Right ventricle myocardium superior (tissue), 1 donor: ENCODE data around the gene SH3RF1. TPM values are rescaled to one million over a fixed set of nuclear protein-coding genes. Genes with fewer than 3 reads are reported as not detected.
A peak's percentile ranks its signal among the peaks of the same experiment; 100 is the strongest.

ENCODE experiments used
- ATAC-seq: fragments of 200-7000 bp; cut with Tn5 transposase; one replicate; pipeline ENCODE4 v1.9.1; 2020; ENCODE audit warnings: mild to moderate bottlenecking; ENCODE audit not compliant: poor library complexity
- DNase-seq: peaks from one replicate; pipeline ENCODE4 v3.0.0-alpha.2; 2020
- intact Hi-C: fragments of 100-400 bp; cut with DNase I; formaldehyde crosslinking; loops from one replicate; pipeline ENCODE4 v1.11.2; 2022
- total RNA-seq: library from RNA; stranded (reverse); fragmentation: NEBNext Ultra II Directional; extraction: Animal tissue kit (Norgen Biotek cat#: 25700); gene quantifications from one replicate; pipeline ENCODE4 v1.2.1, GENCODE V29; 2021
- donor health status: DM: no; HTN: yes; CAD: no; lungs with severe emphysema.

SH3RF1 gene
- total RNA-seq, 1 donor from 2014 or later, result 8.3 TPM

DNA sequence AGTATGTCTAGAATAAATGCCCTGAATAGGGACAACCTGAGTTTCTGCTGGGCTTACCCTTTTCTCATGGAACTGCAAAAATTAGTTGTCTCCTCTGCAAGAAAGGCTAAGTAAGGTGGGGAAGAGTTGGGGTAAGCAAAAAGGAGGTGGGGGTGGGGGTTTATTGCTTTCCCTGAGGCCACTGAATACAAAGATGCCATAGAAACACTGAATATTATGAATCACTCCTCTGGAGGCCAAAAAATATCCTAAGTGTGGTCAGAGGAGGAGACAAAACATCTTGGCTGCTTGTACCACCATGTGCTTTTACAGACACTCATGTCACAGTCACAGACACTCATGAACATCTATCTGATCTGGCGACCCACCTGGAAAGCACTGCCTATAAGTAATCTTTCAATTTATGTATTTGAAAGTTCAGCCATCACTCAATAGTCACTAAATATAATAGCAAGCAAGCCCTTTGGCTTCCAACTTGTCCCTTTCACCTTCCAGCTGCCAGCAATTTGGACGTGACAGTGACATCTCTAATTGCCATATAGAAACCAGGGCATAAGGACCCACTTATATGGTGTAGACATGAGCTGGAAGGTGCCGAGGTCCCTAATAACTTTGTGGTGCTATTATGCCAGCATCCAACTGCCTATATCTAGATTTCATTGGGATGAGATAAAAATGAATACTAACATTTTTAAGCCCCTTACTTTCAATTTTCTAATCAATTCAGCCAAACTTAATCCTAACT, 138.0 kb downstream of the SH3RF1 start:
- DNase-seq, result no peak
- ATAC-seq, result peak; percentile 63
- intact Hi-C loops, result no loop called here

DNA sequence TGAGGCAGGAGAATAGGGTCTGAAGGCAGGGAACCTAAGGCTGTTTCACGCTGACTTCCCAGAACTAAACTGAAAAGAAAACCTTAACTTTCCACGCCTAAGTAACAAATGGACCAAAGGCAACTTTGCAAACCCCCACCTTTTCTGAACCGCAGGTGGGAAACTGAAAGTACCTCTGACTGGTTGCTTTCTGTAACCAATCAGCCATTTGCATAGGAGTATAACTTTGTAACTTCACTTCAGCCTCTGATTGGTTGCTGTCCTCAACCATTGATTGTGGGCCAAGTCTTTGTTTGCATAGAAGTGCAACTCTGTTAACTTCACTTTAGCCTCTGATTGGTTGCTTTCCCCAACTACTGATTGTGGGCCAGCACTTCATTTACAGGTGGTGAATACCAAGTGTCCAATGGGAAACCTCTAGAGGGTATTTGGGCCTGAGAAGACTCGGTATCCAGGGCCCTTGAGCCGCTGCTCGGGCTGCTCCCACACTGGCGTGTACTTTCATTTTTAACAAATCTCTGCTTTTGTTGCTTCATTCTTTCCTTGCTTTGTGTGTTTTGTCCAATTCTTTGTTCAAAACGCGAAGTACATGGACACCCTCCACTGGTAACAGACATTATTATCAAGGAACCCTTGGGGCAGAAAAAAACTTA, 139.1 kb downstream of the SH3RF1 start:
- ATAC-seq (no peak), DNase-seq (no peak)
- intact Hi-C loops, result no loop called here

DNA sequence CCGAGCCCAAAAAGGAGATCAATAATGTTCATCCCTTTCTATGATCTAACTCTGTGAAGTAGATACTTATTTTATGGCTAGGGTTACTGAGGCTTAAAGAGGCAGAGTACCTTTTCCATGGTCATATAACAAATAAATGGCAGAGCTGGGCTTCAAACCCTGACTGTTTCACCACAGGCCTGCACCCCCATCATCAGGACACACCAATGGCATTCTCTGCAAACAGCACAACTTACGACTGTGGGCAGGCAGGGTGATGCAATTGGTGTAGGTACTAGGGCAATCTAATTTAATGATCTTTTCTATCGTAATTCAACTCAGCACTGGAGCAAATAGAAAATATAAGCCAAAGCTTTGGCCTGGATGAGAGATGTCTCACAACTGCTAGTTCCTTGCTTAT, 141.9 kb downstream of the SH3RF1 start:
- DNase-seq (no peak), ATAC-seq (no peak)
- intact Hi-C loops, result no loop called here

DNA sequence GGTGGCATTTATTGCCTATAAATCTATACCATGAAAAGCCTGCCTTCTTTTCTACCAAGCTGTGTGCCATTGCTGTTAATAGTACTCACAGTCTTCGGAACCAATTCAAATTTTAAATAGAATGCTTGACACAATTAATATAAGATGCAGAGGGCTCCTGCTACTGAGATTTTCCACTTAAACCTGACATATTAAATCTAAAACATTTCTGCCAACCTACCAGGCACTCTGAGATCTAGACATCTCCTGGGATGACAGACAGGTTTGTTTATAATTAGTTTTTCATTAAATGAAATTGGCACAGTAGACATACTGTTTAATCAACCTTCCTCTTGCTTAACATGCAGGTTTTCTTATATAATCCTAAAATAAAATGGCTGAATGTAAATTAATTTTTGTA, 143.4 kb downstream of the SH3RF1 start:
- intact Hi-C loops, result no loop called here
- DNase-seq, result no peak
- no peak for ATAC-seq

GRCh38 chr4:169124661-169125060, 146.1 kb downstream of the SH3RF1 start:
- intact Hi-C loops, result no loop called here
- no peak for ATAC-seq

DNA sequence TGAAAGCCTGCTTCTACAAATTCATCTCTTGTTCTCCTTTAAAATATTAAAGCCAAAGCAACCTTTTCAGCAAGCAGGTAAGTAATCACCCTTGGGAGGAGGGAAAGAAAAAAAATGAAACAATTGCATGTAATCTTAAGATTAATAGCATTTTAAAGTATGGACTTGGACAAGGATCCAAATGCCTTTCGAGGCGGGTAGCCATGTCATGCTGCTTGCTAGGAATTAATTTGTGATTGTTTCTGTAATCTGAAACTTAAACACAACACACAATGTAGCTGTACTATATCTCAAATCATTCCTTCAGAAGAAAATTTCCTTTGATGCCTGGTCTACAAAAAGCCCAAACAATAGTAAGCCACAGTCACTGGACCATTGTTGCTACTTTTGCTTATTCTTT, 148.3 kb downstream of the SH3RF1 start:
- ATAC-seq (no peak), DNase-seq (no peak)
- intact Hi-C loops, result no loop called here

More at GRCh38 chr4:169124661-169125060, 146.1 kb downstream of the SH3RF1 start:
- no peak for DNase-seq

GRCh38 chr4:169121861-169122382, 148.8 kb downstream of the SH3RF1 start:
- intact Hi-C loops, result no loop called here
- DNase-seq (no peak), ATAC-seq (no peak)

DNA sequence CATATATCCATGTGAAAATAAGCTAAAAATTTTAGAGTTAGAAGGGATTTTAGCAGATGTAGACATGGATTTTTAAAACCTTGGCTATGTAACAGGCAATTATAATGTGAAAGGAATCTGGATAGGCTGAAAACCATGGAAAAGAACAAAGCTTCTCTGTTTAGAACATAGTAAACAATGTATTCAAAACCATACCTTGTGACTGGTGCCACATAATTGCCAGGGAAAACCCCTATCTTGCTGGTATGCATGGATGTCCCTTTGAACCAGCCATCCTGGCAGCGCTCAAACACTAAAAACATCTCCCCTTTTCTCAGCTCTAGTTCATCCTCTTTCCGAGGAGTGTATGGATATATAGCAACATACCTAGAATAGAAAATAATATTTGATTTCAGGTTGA, 150.1 kb downstream of the SH3RF1 start:
- no peak for DNase-seq
- intact Hi-C loops, result no loop called here
- ATAC-seq, result no peak

DNA sequence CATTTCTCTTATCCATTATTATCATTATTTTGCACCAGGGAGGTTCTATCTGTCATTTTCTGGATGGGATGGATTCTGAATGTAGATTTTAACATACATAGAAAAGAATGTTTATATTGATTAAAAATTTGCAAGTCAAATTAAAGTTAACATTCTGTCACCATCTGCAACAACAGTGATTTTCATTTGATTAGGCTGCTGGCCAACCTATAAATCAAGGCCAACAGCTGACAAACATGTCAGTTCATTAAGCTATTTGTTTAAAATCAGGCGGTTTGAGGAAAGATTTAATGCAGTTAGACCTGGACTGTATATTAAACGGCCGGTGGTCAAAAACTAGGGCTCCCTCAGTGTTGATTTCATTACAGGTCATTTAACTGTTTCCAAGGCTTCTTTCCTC, 151.2 kb downstream of the SH3RF1 start:
- no peak for ATAC-seq
- intact Hi-C loops, result no loop called here

GRCh38 chr4:169117591-169118081, 153.1 kb downstream of the SH3RF1 start:
- DNase-seq, result no peak
- intact Hi-C loops, result no loop called here
- no peak for ATAC-seq

More for the DNA sequence above, 151.2 kb downstream of the SH3RF1 start:
- no peak for DNase-seq

- ATAC-seq (no peak), DNase-seq (no peak)
These were observed 154.4 kb downstream of the SH3RF1 start for GRCh38 chr4:169116270-169116901.

GRCh38 chr4:169115897-169116254, 154.9 kb downstream of the SH3RF1 start:
- ATAC-seq, result no peak
- intact Hi-C loops, result no loop called here

More at GRCh38 chr4:169116270-169116901, 154.4 kb downstream of the SH3RF1 start:
- intact Hi-C loops, result no loop called here

GRCh38 chr4:169115144-169115896, 155.4 kb downstream of the SH3RF1 start:
- ATAC-seq (no peak), DNase-seq (no peak)
- intact Hi-C loops, result no loop called here

More at GRCh38 chr4:169115897-169116254, 154.9 kb downstream of the SH3RF1 start:
- DNase-seq, result no peak

GRCh38 chr4:169114341-169114974, 156.3 kb downstream of the SH3RF1 start:
- no peak for DNase-seq
- no peak for ATAC-seq
- intact Hi-C loops, result no loop called here

- no peak for ATAC-seq
- DNase-seq, result no peak
- intact Hi-C loops, result no loop called here
These were observed 160.1 kb downstream of the SH3RF1 start for GRCh38 chr4:169110633-169111032.

GRCh38 chr4:169109035-169109675, 161.6 kb downstream of the SH3RF1 start:
- DNase-seq (no peak), ATAC-seq (no peak)
- intact Hi-C loops, result no loop called here

DNA sequence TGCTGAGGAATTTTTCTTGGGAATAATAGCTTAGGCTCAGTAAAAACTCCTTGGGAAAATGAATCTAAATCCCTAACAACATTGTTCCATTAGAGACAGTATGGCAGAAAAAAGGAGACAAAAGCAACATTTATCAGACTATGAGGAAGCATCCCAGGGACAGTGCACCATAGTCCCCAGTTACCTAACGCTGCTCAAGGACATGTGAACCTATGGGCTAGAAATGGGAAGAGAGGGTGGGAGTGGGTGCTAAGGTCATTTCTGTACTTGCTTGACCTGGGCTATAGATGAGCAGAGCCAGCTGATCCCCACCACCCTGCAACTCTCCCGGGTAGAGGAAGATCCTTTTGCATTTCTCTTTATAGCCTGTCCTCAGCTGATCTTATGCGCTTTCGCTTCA, 162.5 kb downstream of the SH3RF1 start:
- intact Hi-C loops, result no loop called here
- ATAC-seq, result peak; percentile 23
- DNase-seq, result no peak

DNA sequence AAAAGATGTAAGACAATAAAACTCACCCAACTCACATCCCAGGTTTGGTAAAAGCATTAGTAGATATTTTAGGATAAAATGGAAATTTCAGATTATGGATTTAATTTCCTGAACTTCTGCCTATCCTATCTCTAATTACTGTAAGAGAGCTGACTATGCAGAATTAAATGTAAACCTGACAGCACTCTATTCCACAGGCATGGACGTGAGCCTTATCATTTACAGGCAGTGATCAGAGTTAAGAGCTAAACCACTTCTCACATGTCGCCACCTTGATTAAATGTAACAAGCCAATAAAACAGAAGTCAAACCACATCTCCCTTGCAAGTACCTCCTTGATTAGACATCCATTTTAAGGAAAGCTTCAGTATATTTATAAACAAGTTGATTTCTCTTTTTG, 163.2 kb downstream of the SH3RF1 start:
- intact Hi-C loops, result no loop called here
- no peak for DNase-seq
- ATAC-seq, result peak; percentile 65
